ENCODE results near the gene UBE3D. TPM values are rescaled to one million over a fixed set of nuclear protein-coding genes. Genes with fewer than 3 reads are reported as not detected.
"Not testable (repeated sequence)": the region's sequence is repeated elsewhere in the genome, so short reads cannot be mapped to it uniquely, and the experiment has no call there.

Gene UBE3D
- total RNA-seq, 1 donor from 2014 or later = 5.4 TPM

GRCh38 chr6:82979657-82980056 is 86.0 kb downstream of the UBE3D start:
- intact Hi-C loops (cut with micrococcal nuclease) = no loop called here

GRCh38 chr6:82978362-82978945 is 87.2 kb downstream of the UBE3D start:
- intact Hi-C loops (cut with micrococcal nuclease) = no loop called here

DNA sequence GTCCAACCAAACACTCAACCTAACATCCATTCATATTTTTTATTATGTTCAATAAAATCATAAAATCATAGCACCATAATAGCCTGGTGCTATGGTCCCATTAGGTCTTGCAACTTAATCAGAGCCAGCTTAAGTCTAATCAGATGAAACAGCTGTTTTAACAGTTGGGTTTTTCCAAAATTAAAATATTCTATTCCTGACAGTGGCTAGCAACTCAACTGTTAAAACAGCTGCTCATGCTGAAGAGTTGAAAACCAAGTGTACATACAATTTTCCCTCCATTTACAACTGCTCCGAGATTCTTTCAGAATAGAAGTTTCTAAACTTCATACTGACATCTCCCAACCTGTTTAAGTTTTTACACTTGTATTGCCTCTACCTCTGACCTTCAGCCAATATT is 89.5 kb downstream of the UBE3D start:
- intact Hi-C loops (cut with micrococcal nuclease) = no loop called here

DNA sequence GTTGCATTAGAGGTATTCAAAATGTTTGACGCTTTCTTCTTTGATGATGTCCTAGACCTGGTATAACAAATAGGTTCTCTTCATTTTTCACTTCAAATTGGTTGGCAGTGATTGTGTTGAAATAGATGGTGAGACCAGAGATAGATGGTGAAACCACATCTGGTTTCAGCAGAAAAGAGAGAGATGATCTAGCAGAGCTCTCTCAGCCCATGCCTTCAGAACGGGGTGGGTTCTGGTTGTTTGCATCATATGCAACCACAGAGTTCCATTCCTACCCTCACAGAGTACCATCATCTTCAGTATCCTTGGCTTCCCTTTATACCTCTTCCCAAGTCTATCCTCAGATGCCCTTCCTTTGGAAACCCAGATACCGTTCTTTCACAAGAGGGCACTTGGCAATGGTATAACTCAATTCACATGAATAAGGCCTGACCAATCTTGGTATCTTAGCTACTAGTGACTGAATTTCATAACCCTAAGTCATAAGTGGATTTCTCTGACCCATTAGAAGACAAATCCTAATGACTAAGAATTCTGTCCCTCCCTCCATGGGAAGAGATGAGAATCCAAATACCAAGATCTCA is 93.7 kb downstream of the UBE3D start:
- intact Hi-C loops (cut with micrococcal nuclease) = no loop called here

- intact Hi-C loops (cut with micrococcal nuclease) = no loop called here
Observed at GRCh38 chr6:82970839-82971238, 94.8 kb downstream of the UBE3D start.

DNA sequence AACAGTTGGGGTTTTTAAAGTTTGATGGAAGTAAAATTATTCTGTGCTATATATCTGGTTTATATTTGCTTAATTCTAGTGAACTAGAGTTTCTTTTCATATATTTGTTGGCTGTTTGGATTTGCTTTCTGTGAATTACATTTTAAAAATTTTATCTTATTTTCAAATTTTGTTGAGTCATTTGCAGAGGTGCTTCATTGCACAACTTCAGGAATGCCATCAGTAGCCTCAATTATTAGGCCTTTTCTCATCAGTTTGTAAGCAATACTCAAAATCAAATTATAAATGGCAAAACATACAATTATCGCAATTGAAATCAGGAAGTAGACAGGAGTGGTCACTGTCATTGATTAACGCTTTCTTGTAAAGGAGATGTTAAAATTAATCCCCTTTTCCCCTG is 96.9 kb downstream of the UBE3D start:
- intact Hi-C loops (cut with micrococcal nuclease) = no loop called here

GRCh38 chr6:82963191-82963925 is 102.3 kb downstream of the UBE3D start:
- intact Hi-C loops (cut with micrococcal nuclease) = no loop called here

DNA sequence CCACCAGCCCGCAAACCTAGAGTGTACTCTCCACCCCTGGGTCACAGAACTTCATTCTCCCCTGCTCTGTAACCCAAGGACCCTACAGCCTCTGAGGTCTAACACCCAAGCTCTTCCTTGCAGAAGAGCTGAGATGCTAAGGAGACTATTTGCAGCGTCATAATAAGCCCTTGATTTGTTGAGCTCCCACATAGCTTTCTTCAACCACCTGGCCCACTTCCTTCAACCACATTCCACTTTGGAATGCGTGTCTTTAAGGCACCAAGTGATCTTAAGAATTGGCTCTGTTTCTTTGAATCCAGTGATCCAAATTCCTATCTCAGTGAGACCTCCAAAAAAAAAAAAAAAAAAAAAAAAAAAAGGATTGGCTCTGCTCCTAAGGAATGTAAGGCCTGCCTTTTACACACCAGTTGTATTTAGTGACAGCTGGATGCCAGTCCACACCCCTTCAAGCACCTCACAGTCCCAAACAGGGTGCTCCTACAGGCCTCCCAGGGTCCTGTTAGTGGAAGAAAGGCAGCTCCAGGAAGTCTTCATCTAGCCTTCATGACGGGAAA is 106.2 kb downstream of the UBE3D start:
- intact Hi-C loops (cut with micrococcal nuclease) = no loop called here

GRCh38 chr6:82958551-82958950 is 107.1 kb downstream of the UBE3D start:
- intact Hi-C loops (cut with micrococcal nuclease) = no loop called here

- intact Hi-C loops (cut with micrococcal nuclease) = no loop called here
Observed at GRCh38 chr6:82957868-82958245, 107.8 kb downstream of the UBE3D start.

DNA sequence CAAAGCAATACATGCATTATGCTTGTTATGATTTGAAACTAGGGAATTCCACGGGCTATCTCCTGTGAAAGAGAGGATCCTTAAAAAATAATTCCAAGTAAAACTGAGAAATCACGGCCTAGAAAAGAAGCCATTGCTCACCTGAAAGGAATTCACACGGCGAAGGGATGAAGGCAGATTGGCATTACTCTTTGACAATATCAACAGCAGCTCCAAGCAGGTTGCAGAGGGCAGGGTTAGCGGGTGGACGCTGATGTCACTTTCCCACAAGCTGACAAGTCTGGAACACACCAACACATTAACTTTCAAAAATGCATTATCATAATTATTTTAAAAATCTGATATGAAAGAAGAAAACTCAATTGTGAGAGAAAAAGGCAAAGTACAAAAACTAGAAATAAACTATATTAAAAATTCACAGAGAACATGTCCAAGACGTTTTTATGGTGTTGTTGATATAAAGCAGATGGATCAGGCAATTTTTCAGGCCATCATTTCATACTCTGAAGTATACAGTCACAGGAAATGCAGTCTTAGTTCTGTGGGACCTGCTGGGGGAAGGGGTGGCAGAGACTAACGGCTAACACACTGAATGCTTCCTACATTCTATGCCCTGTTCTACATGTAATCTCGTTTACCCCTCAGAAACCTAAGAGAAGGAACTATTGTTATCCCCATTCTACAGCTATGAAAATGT is 108.3 kb downstream of the UBE3D start:
- intact Hi-C loops (cut with micrococcal nuclease) = no loop called here

DNA sequence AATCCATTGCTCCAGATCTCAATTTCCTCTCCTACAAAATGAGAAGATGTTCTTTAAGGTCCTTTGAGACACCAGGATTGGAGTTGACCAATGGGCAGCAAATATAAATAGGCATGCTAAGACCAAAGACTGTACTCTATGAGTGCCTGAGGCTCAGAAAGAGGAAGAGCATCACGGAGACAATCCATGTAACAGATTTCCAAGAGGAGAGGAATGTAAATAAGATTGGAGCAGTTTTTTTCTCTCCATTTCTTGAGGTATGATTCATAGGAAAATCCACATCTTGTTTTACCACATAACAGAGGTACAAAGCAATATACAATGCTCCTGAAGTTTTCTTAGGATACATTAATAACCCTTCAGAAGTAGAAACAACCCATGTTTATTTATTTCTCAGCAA is 109.8 kb downstream of the UBE3D start:
- intact Hi-C loops (cut with micrococcal nuclease) = no loop called here

DNA sequence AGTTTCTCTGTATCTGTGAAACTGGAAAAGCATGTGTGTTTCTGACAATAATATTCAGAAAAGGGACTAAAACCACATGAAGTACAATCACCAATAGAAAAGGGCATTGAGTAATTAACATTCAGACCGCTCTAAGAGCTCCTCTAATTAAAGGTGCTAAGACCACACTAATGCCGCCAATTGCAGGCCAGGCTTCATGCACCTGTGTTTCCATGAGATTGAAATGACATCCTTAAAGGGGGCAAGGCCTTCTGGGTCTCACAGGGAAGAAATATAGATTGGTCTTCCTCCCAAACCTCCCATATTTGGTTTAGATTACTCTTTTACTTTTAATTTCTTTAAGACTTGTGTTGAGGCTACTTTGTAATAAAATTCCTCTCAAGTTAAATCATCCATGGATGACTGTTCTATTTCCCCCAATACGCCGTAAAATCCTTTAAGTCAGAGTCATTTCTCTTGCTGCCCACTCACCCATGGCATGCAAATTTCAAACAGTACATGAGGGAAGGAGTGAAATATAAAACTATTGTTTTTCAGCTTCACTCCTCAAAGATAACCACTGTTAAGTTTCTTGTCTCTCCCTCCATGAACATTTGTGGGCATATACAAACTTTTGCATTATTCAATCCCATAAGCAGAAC is 110.6 kb downstream of the UBE3D start:
- intact Hi-C loops (cut with micrococcal nuclease) = no loop called here

DNA sequence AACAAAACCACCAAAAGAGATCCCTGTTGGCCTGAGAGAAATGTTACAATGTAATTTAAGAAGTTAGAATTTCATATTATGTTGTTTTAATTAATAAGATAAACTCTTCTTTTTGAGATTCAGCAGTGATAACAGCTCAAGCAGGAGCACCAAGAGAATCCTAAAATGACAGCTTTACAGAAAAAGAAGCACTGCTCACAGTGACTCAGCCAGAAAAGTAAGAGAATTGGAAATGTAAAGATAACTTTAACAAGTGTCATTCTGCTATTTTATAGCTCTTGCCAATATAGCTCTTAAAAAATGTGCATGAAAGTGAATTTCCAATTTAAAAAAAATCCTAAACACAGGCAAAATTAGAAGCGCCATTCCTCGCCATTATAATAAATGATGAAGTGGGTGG is 111.3 kb downstream of the UBE3D start:
- intact Hi-C loops (cut with micrococcal nuclease) = no loop called here

DNA sequence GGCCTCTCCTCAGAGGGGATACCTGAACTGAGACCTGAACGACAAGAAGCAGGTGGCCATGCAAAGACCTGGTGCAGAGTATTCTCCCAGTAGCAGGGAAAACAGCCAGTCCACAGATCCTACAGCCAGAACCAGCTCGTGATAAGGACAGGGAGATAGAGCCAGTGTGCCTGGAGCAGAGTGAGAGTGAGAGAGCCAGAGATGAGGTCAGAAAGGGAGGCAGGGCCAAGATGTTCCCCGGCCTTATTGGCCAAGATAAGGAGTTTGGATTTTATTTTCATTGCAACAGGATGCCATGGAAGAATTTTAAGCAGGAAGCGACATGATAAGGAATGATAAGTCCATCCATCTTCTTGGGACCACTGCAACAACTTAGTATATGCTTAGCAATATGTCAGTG is 111.8 kb downstream of the UBE3D start:
- intact Hi-C loops (cut with micrococcal nuclease) = no loop called here

- intact Hi-C loops (cut with micrococcal nuclease) = no loop called here
Observed at GRCh38 chr6:82951935-82952334, 113.7 kb downstream of the UBE3D start.

DNA sequence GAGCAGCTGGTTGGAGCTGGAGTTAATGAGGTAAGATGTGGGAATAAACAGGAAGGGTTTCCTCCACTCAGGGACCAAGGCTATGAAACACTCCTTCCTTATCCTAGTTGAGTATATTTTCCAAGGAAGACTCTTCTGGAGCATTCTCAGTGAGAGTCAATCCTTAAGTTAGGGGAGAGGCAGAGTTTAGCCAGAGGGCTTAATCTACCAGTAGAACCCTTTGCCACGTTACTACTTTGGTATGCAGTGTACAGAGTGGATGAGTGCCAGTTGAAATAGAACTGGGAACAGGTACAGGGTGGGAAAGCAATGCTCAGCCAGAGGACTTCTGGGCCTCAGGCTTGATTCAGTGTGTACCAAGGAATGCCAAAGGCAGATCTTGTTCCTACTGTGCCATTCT is 114.3 kb downstream of the UBE3D start:
- intact Hi-C loops (cut with micrococcal nuclease) = no loop called here

DNA sequence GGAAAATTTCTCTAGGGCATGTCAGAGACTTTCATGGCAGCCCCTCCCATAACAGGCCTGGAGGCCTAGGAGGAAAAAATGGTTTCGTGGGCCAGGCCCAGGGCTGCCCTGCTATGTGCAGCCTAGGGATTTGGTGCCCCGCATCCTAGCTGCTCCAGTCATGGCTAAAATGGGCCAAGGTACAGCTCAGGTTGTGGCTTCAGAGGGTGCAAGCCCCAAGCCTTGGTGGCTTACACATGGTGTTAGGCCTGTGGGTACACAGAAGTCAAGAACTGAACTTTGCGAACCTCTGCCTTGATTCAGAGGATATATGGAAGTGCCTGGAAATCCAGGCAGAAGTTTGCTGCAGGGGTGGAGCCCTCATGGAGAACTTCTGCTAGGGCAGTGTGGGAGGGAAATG is 134.7 kb downstream of the UBE3D start:
- intact Hi-C loops (cut with micrococcal nuclease) = not testable (repeated sequence)

DNA sequence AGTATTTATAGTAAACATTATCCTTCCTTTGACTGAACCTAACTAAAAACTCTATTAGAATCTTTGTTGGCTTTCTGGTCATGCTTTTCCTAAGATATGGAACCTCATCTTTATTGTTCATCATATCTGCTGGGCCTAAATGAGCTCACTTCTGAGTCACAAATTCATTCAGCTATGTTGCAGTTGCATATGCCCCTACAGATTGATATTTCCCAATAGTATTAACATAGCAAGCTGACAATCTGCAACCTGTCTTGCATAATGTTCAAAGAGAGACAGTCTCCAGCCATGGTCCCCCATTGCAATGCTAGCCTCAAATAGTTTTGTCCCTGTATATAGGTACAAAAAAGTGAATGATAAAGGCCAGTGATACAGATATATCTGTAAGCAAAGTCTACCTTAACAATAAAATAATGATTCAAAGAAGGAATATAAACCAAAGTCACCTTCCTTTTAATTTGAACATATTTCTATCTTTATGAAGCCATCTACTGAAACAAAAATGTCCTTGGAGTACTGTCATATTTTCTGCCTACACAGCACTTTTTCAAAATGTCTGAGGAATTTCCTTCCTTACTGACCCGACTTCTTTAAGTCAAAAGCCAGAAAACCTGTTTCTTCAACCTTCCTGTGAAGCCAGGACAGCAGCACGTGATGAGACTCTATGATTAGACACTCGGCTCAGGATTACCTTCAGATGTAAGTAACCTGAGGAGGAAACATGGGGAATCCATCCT is 140.7 kb downstream of the UBE3D start:
- intact Hi-C loops (cut with micrococcal nuclease) = no loop called here

DNA sequence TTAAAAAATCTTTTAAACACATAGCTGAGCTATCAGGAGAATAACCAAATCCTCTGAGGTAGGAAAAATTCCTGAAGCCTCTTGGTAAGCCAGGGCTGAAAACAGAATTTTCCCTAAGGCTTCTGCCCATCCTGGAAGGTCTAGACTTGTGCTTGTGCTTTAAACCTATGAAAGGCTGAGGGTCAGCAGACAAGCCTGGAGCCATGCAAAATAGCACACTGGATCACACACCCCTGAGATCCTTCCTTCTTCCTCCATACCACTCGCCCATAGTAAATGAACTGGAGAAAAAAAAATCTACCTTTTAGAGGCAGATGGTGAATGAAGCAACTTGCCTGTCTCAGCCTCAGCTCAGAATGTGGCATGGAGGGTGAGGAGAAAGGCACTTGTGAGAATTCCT is 144.4 kb downstream of the UBE3D start:
- intact Hi-C loops (cut with micrococcal nuclease) = no loop called here
